NCI-H345 (cell line): ENCODE data around the gene SLC25A3.
"Not testable (repeated sequence)": the region's sequence is repeated elsewhere in the genome, so short reads cannot be mapped to it uniquely, and the experiment has no call there.

ENCODE experiments used
- DNase-seq: peaks from one replicate; lab custom pipeline; 2025; lab: John Stamatoyannopoulos, UW

SLC25A3 gene

DNA sequence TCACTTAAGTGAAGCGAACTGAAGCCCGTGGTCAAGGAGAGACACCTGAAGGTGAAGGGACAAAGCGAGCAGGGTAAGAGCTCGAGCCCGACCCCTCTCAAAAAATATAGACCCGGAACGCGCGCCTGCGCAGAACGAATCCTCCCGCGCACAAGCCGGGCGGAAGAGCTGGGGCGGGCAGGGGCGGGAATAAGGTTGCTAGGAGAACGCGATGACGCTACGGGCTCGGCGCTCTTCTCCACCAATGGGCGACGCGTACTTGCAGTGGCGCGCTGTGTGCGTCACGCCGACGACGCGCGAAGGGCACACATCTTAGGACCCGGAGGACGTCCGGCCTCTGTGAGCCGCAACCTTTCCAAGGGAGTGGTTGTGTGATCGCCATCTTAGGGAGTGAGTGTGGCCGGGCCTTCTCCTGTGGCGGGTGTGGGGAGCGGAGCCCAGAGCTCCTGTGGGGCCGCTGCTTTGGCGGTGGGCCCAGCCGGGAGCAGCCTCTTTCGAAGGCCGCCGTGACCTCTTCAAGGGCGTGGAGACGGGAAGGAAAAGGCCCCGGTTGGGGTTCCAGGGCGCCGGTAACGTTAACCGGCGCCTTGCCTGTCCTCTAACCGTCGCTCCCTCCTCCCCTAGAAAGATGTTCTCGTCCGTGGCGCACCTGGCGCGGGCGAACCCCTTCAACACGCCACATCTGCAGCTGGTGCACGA is at the start of gene SLC25A3:
TSS of gene SLC25A3 (plus strand) at position 336 of the 699 bp plus-strand sequence. CDS start at position 629, 293 bp downstream.
- DNase-seq = peak; percentile 99

DNA sequence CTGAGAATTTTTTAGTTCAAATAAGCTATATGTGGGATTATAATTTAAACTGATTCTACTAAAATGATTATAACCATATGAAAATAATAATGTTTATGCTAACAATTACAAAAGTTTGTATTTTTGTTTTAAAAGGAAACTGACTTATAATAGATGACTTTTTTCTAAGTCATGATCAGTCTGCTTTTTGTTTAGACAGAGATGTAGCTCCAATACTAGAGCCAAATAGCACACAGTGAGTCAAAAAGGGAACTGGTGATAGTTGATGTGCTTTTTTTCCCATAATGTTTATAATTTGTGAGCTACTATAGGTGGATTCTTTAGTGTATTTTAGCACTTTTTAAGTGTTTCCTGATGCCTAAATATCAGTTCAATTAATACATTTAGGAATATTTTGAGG is 49.8 kb upstream of the SLC25A3 start:
- DNase-seq = no peak

DNA sequence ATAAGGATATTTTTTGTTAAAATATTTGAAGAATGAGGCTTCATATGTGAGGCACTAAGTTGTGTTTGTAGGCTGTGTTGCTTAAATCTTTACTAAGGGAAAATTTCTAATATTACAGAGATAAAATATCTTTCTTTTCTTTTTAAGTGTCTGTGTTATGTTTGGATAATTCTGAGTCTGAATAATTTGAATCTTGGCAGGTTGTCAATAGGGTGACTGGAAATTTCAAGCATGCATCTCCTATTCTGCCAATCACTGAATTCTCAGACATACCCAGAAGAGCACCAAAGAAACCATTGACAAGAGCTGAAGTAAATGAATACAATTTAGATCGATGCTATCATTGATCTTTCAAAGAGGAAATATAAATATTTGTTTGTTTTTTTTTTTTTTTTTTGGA is 48.7 kb upstream of the SLC25A3 start:
- no peak for DNase-seq

DNA sequence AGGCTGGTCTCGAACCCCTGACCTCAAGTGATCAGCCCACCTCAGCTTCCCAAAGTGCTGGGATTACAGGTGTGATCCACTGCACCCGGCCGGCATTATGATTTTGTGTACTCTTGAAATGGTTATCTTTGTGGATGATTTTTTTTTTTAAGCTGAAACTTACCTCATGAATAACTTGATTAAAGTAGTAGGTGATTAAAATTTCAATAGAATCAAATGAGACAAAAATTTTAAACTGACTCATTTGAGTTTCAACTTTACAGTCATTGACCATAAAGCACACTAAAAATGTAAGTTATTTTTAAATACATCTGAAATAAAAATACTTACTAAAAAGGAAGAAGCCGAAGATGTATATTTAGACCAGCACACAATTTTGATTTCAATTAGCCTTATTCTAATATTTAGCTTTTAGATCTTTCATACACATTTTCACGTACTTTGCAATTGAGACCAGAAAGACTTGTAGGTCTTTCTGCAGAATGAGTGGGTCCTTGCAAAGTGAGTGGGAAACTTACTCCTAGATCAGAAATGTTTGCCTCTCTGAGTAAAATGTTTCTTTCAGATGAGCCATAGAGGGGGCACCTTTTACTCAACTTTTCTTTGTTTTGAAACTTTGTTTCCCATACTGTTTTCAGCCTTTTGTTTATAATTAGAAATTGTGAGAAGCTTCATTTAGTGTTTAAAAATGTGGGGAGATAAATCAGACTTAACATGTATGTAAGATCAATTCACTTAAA is 43.9 kb upstream of the SLC25A3 start:
- no peak for DNase-seq

DNA sequence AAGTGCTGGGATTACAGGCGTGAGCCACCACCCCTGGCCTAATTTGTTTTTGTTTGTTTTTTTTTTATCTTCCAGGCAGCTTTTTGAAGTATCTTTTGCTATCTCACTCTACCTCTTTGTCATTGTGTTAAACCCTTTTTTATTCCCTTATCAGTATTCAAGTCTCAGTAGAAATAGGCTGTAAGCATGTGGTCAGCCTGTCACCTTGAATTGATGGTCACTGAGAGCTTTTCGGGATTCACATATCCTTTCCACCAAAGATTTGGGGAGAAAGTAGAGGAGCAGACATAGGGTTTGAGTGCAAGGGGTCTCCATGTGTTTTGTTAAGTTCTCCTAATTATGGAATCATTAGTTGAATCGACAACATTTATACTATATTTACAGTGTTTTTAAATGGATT is 41.7 kb upstream of the SLC25A3 start:
- DNase-seq = no peak

- not testable (repeated sequence) for DNase-seq
Measured at GRCh38 chr12:98558097-98558496, 35.4 kb upstream of the SLC25A3 start.

GRCh38 chr12:98559666-98560065 is 33.8 kb upstream of the SLC25A3 start:
- DNase-seq = no peak

GRCh38 chr12:98561846-98562245 is 31.6 kb upstream of the SLC25A3 start:
- no peak for DNase-seq

GRCh38 chr12:98572010-98572409 is 21.5 kb upstream of the SLC25A3 start:
- DNase-seq = no peak

DNA sequence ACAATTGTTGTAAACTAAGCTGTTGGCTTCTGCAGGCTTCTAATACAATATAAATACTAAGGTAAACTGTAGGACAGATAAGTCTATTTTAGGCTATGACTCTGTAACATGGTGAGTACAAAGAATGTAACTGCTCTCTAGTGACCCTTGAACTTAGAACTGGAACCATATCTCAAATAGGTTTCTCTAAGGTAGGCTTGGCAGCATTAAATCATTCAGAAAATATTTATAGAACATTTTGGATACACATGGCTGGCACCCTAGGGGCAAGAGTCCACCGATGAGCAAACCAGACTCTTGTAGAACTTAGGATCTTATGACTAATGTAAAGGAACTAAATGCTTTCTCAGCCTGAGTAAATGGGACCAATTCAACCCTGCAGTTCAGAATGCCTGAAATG is 19.4 kb upstream of the SLC25A3 start:
- DNase-seq = no peak

GRCh38 chr12:98575013-98575412 is 18.5 kb upstream of the SLC25A3 start:
- no peak for DNase-seq

DNA sequence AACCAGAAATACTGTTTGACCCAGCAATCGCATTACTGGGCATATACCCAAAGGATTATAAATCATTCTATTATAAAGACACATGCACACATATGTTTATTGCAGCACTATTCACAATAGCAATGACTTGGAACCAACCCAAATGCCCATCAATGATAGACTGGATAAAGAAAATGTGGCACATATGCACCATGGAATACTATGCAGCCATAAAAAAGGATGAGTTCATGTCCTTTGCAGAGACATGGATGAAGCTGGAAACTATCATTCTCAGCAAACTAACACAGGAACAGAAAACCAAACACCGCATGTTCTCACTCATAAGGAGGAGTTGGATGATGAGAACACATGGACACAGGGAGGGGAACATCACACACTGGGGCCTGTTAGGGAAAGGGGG is 16.7 kb upstream of the SLC25A3 start:
- DNase-seq = not testable (repeated sequence)

GRCh38 chr12:98578392-98578791 is 15.1 kb upstream of the SLC25A3 start:
- DNase-seq = no peak

- no peak for DNase-seq
Measured at GRCh38 chr12:98578821-98579220, 14.7 kb upstream of the SLC25A3 start.

DNA sequence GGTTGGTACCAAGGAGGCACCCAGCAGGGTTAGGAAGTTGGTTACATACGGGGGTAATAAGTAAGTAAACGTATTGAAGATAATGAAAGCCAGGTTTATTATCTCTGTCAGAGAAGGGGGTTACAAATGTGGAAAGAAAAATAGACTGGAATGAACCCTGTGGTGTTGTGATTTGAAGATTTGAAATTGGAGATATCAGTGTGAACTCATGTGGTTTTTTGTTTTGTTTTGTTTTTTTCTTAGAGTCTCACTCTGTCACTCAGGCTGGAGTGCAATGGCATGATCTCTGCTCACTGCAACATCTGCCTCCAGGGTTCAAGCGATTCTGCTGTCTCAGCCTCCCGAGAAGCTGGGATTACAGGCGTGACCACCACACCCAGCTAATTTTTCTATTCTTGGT is 14.1 kb upstream of the SLC25A3 start:
- DNase-seq = no peak

DNA sequence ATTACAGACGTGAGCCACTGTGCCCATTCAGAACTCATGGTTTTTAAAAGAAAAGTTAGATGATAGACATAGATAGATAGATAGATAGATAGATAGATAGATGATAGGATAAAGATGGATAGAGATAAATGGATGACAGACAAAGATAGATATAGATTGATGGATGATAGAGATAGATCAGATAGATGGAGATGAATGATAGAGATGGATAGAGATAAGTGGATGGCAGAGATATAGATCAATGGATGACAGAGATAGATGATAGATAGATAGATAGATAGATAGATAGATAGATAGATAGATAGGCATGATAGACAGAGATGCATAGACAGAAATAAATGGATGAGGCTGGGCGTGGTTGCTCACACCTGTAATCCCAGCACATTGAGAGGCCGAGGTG is 13.7 kb upstream of the SLC25A3 start:
- DNase-seq = no peak

GRCh38 chr12:98580695-98581094 is 12.8 kb upstream of the SLC25A3 start:
- no peak for DNase-seq

GRCh38 chr12:98581101-98581500 is 12.4 kb upstream of the SLC25A3 start:
- no peak for DNase-seq

DNA sequence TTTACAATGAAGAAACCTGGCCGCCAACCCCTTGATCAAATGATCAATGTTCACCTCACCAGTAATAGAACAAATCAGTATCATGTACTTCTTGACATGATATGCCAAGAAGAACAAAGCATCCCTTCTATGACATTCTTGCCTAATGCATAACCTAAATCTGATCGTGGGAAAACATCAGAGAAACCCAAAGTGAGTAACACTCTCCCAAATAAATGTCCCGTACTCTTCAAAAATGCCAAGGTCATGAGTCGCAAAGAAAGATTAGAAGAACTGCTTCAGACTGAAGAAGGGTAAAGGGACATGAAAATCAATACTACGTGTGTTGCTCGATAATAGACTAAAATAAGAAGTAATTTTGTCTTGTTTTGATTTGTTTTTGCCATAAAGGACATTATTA is 11.4 kb upstream of the SLC25A3 start:
- DNase-seq = no peak

- peak; percentile 80 for DNase-seq
Measured at GRCh38 chr12:98587084-98587483, 6.4 kb upstream of the SLC25A3 start.

GRCh38 chr12:98591209-98591608 is 2.3 kb upstream of the SLC25A3 start:
- no peak for DNase-seq

GRCh38 chr12:98592825-98593322 is 612 bp upstream of the SLC25A3 start:
- no peak for DNase-seq

GRCh38 chr12:98594050-98594835 is 757 bp downstream of the SLC25A3 start:
- DNase-seq = no peak
